ENCODE measurements around the gene PDE4D. TPM values are rescaled to one million over a fixed set of nuclear protein-coding genes. Genes with fewer than 3 reads are reported as not detected.
"Not testable (repeated sequence)": the region's sequence is repeated elsewhere in the genome, so short reads cannot be mapped to it uniquely, and the experiment has no call there.

The PDE4D gene
- total RNA-seq, 2 experiments from 2014 or later: 75.5 to 80.7 TPM

DNA sequence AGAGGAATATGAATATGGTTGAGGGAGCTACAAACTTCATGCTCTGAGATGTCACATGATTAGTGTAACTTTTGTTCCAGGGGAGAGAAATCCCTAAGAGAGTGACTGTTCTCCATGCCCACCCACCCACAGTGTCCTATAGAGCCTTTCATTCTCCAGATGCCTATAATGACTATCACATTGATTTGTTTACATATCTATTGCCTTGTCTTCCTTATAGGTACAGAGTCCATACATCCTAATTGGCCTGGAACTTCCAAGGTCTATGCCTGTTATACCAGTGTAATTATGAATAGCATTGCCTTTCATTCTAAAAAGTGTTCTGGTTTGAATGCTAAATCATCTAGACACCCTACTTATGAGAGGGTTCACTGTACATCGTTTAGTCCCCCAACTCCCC, 835.3 kb downstream of the PDE4D start:
- H3K9me3 Mint-ChIP-seq: no peaks in the 10 kb centered on the region
- ATAC-seq (no peak), DNase-seq (no peak)
- ChIA-PET POLR2A (no interaction called here), CTCF (interaction anchor here (0.9 to 1.3 kb wide), 2 partner anchors 10 to 75 kb away, joined by 3 to 4 read pairs; no protein-coding TSS in a partner anchor)
- H3K4me3 Mint-ChIP-seq: no peak overlapping the region
- TF ChIP-seq, protein P1, sequence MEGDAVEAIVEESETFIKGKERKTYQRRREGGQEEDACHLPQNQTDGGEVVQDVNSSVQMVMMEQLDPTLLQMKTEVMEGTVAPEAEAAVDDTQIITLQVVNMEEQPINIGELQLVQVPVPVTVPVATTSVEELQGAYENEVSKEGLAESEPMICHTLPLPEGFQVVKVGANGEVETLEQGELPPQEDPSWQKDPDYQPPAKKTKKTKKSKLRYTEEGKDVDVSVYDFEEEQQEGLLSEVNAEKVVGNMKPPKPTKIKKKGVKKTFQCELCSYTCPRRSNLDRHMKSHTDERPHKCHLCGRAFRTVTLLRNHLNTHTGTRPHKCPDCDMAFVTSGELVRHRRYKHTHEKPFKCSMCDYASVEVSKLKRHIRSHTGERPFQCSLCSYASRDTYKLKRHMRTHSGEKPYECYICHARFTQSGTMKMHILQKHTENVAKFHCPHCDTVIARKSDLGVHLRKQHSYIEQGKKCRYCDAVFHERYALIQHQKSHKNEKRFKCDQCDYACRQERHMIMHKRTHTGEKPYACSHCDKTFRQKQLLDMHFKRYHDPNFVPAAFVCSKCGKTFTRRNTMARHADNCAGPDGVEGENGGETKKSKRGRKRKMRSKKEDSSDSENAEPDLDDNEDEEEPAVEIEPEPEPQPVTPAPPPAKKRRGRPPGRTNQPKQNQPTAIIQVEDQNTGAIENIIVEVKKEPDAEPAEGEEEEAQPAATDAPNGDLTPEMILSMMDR (IDR thresholded peaks at IDR 0.05): no peak
- H3K36me3 Mint-ChIP-seq (ENCODE audit: low read depth): no peaks in the 10 kb centered on the region
- H3K27ac Mint-ChIP-seq: no peak overlapping the region
- no peaks in the 10 kb centered on the region for H3K4me1 Mint-ChIP-seq (ENCODE audit: low read depth)
- intact Hi-C loops (cut with micrococcal nuclease): no loop called here
- no peaks in the 10 kb centered on the region for H3K27me3 Mint-ChIP-seq

DNA sequence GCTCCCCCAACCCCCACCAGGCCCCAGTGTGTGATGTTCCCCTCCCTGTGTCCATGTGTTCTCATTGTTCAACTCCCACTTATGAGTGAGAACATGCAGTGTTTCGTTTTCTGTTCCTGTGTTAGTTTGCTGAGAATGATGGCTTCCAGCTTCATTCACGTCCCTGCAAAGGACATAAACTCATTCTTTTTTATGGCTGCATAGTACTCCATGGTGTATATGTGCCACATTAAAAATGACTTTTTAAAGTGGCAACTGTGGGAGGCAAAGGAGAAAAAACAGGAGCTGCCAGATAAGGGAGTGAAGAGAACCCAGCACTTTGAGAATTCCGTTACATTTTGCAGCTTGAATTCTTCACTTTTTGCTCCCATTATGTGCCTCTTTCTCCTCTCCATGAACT, 836.9 kb downstream of the PDE4D start:
- H3K4me1 Mint-ChIP-seq (ENCODE audit: low read depth); H3K9me3 Mint-ChIP-seq; ATAC-seq; H3K36me3 Mint-ChIP-seq (ENCODE audit: low read depth); intact Hi-C loops (cut with micrococcal nuclease); H3K27me3 Mint-ChIP-seq; DNase-seq; H3K27ac Mint-ChIP-seq; H3K4me3 Mint-ChIP-seq: not testable (repeated sequence)
- CTCF ChIA-PET: interaction anchor here (1.4 kb wide), 1 partner anchor 15 kb away, joined by 3 read pairs; no protein-coding TSS in a partner anchor
- POLR2A ChIA-PET: interaction anchor here (1.3 kb wide), 1 partner anchor 8 kb away, joined by 3 read pairs; no protein-coding TSS in a partner anchor

DNA sequence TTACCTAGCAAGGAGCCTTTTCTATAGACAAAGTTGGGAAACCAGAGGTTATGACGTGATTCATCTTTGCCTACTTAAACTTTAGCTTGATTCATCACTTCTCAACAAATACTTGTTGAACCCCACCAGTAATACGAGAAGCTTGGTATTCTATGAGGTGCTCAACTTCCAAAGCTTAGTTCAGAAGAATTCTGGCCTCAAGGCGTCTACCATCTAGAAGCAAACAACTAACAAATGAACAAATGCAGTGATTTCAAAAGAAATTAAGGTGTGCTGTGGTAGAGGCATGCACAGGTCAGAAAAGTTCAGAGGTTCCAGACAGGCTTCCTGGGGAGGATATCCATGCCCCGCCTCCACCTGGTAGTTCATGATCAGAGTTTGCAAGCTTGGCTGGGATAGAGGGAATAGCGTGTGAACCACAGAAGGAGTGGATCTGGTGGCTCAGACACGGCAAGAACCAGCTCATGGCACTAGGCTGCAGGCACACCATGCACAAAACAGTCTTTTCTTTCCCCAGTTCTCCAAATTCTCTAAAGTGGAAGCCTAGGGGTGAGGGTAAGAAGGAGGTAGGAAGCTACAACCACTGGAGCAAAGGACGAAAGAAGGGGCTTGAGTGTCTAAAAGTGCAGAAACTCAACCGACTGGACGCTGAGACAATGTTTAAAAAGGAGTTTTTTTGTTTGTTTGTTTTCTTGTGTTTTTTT, 837.6 kb downstream of the PDE4D start:
- H3K36me3 Mint-ChIP-seq (ENCODE audit: low read depth): no peaks in the 10 kb centered on the region
- no peak for ATAC-seq
- TF ChIP-seq, protein P1 (IDR thresholded peaks at IDR 0.05): no peak
- ChIA-PET CTCF (interaction anchor here (1.4 kb wide), 1 partner anchor 14 kb away, joined by 3 read pairs; no protein-coding TSS in a partner anchor), POLR2A (interaction anchor here (1.3 kb wide), 1 partner anchor 9 kb away, joined by 3 read pairs; no protein-coding TSS in a partner anchor)
- DNase-seq: no peak
- no peaks in the 10 kb centered on the region for H3K9me3 Mint-ChIP-seq
- H3K4me1 Mint-ChIP-seq (ENCODE audit: low read depth): no peaks in the 10 kb centered on the region
- no peak overlapping the region for H3K27ac Mint-ChIP-seq
- intact Hi-C loops (cut with micrococcal nuclease): no loop called here
- no peaks in the 10 kb centered on the region for H3K27me3 Mint-ChIP-seq
- H3K4me3 Mint-ChIP-seq: no peak overlapping the region

DNA sequence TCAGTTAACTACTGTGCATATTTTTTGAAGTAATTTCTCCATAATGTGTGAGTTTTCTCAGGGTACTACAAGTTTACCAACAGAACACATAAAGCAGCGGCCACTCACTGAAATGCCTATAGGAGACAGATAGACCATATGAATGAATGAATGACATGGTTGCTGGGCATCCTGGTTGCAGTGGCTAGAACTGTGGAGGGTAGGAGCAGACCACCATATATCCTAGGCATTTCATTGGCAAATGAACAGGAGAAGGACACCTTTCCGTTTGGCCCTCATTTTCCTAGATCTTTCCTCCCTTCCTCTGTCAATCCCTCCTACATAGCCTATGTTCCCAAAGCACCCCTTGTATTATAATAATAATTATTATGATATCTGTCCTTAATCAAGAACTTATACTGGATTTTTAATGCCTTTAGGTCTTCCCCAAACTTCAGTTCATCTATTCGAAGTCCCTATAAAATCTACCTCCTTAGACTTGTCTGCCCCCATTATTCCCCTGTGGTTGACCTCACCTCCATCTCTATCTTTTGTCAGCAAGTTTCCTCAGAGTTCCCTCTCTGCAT, 838.5 kb downstream of the PDE4D start:
- intact Hi-C loops (cut with micrococcal nuclease): no loop called here
- H3K27ac Mint-ChIP-seq: no peak overlapping the region
- ChIA-PET POLR2A (no interaction called here), CTCF (interaction anchor here (1.4 kb wide), 1 partner anchor 13 kb away, joined by 3 read pairs; no protein-coding TSS in a partner anchor)
- H3K36me3 Mint-ChIP-seq (ENCODE audit: low read depth): no peaks in the 10 kb centered on the region
- no peak overlapping the region for H3K4me3 Mint-ChIP-seq
- ATAC-seq (no peak), DNase-seq (no peak)
- no peaks in the 10 kb centered on the region for H3K4me1 Mint-ChIP-seq (ENCODE audit: low read depth)
- H3K9me3 Mint-ChIP-seq: no peaks in the 10 kb centered on the region
- TF ChIP-seq, protein P1 (IDR thresholded peaks at IDR 0.05): no peak
- H3K27me3 Mint-ChIP-seq: no peaks in the 10 kb centered on the region

DNA sequence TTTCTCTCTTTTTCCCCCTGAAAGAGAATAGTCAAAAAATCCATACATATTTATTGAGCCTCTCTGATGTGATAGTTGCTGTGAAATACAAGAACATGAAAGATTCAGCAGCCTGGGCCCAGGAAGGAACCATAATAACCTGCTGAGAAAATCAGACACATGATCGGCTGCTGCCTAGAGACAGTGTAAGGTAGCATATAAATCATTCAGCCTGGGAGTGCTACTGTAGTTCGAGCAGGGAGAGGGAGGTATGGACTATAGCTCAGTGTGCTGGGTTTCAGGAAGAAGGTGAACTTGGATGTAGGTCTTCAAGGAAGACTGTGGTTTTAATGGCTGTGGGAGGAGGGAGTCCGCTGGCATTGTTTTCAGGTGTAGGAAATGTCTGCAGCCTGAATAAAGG, 841.6 kb downstream of the PDE4D start:
- no peak overlapping the region for H3K4me3 Mint-ChIP-seq
- no peaks in the 10 kb centered on the region for H3K27me3 Mint-ChIP-seq
- H3K4me1 Mint-ChIP-seq (ENCODE audit: low read depth): no peaks in the 10 kb centered on the region
- intact Hi-C loops (cut with micrococcal nuclease): no loop called here
- H3K9me3 Mint-ChIP-seq: no peaks in the 10 kb centered on the region
- CTCF ChIA-PET: interaction anchor here (1.6 kb wide), 1 partner anchor 18 kb away, joined by 4 read pairs; no protein-coding TSS in a partner anchor
- H3K27ac Mint-ChIP-seq: no peak overlapping the region
- DNase-seq (no peak), ATAC-seq (no peak)
- no peaks in the 10 kb centered on the region for H3K36me3 Mint-ChIP-seq (ENCODE audit: low read depth)
- POLR2A ChIA-PET: no interaction called here
- TF ChIP-seq, protein P1 (IDR thresholded peaks at IDR 0.05): no peak
